HG03135 (cell line): ENCODE measurements around the gene TMCC1.
"Not testable (repeated sequence)": the region's sequence is repeated elsewhere in the genome, so short reads cannot be mapped to it uniquely, and the experiment has no call there.

Source experiments
- ATAC-seq: cut with Tn5 transposase; IDR thresholded peaks from one replicate; pipeline ENCODE4 v1.9.1; 2021; ENCODE audit warnings: mild to moderate bottlenecking, moderate library complexity; ENCODE audit not compliant: unreplicated experiment

Gene TMCC1

GRCh38 chr3:129777806-129778205 is 115.7 kb downstream of the TMCC1 start:
- ATAC-seq, result no peak

- no peak for ATAC-seq
Measured at GRCh38 chr3:129775870-129776269, 117.6 kb downstream of the TMCC1 start.

GRCh38 chr3:129773691-129774663 is 119.5 kb downstream of the TMCC1 start:
- no peak for ATAC-seq

DNA sequence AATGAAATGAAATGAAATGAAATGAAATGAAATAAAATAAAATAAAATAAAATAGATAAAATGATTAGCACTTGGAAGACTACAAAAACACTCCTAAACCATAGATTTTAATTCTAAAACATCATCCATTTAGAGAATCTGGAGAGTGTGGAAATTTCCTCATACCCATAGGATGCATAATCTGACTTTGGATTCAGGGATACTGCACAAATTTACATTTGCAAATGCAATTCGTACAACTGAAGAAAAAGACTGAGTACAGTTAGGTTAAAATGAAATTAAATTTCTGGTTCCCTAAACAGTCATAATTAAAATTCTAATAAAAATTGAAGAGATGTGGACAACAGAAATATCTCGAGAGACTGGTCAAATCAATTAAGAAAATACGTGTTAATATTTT is 122.9 kb downstream of the TMCC1 start:
- ATAC-seq, result no peak

GRCh38 chr3:129769616-129770015 is 123.9 kb downstream of the TMCC1 start:
- no peak for ATAC-seq

GRCh38 chr3:129768728-129769127 is 124.8 kb downstream of the TMCC1 start:
- no peak for ATAC-seq

DNA sequence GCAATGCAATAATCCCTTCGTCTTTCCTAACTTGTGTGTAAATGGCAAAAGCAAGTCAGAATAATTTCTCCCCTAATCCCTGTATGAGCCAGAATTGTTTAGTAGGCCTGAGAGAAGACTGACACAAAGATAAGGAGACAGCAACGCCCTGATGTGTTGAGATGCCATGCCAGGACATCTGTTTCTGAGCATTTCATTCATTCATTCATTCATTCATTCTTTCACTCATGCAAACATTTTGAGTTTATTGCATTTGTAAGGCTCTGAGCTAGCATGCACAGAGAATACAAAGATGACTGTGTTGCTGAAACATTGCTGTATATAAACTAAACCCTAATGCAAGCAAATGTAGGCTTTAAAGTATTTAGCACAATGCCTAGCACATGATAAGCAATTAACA is 127.4 kb downstream of the TMCC1 start:
- ATAC-seq, result no peak

- ATAC-seq, result no peak
Measured at GRCh38 chr3:129764090-129764489, 129.4 kb downstream of the TMCC1 start.

- ATAC-seq, result no peak
Measured at GRCh38 chr3:129758785-129759320, 134.7 kb downstream of the TMCC1 start.

- ATAC-seq, result no peak
Measured at GRCh38 chr3:129758306-129758705, 135.2 kb downstream of the TMCC1 start.

DNA sequence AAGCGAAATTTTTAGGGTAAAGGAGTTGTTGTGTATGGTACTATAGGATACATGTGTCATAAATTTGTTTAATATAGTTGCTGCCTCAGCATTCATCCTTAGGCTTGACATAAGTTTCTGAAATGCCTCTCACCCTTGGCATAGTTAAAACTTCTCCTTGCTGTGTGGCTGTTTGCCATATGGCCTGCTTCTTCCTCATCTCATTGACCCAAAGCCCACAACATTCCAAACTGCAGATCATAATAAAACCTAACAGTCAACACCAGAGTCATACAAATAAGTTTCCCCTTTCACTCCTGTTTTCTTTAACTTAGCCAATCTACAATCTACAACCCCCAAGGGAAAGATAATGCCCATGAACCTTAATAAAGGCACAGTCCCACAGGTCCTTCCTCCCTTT is 136.6 kb downstream of the TMCC1 start:
- no peak for ATAC-seq

GRCh38 chr3:129751105-129751504 is 142.4 kb downstream of the TMCC1 start:
- ATAC-seq, result not testable (repeated sequence)

- no peak for ATAC-seq
Measured at GRCh38 chr3:129749692-129750091, 143.8 kb downstream of the TMCC1 start.

DNA sequence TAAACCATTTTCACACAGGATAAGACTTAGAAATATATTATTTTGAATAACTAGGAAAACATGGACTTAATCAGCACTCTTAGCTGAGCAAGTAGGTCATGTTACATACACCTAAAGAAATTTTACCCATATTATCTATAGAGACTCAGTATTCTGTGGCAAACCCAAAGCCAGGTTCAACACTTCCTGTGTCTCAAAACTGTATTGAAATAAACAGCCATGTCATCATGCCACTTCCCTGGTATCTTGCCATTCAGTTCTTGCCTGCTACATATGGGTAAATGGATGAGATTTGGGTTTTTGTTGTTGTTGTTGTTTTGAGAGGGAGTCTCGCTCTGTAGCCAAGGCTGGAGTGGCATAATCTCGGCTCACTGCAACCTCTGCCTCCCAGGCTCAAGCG is 145.5 kb downstream of the TMCC1 start:
- no peak for ATAC-seq

DNA sequence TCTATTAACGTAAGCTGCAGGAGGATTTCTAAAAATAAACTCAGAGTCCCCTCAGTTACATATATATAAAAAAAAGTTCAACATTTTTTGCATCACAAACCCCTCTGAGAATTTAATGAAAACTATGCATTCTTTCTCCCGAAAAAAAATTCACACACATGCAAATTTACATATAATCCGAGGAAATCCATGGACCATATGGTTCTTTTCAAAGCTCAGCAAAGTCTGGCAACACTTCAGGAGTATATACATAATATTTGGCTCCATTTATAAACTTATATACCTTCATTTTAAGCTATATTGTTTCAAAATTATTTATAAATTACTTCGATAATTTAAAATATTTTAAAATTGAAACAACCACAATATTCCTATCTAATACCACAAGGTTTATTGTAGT is 146.4 kb downstream of the TMCC1 start:
- no peak for ATAC-seq

DNA sequence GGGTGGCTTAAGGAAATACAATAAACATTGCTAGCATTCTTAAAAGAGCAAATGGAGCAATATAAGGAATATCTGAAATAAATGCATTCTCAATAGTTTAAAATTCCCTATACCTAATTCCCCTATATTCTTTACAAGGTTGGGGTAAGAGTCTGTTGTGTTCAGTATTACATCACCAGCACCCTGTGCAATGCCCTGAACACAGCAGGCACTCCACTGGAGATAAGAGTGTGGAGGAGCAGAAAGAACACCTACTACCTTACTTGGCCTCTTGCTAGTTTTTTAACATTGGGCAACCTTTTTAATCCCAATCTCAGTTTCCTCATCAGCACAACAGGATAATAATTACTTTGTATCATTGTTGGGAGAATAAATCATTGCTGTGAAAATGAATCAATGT is 146.9 kb downstream of the TMCC1 start:
- ATAC-seq, result no peak

DNA sequence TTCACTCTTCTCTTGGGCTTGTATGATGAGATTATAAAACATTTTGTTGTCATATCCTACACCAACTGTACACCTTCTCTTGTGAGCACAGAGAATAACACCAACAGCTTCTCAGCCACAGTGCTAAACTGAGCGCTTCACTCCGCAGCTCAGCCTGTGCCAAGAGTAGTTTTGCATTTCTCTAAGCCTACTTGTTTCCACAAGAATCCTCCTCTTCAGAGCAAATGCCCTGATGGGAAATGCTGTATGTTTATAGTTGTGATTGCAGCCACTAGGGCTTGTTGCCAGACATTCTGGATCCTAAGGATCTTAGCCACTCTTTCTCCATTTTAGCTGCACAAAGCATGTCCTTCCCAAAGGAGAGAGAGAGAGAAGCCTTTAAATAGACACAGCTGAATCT is 148.3 kb downstream of the TMCC1 start:
- ATAC-seq, result no peak

DNA sequence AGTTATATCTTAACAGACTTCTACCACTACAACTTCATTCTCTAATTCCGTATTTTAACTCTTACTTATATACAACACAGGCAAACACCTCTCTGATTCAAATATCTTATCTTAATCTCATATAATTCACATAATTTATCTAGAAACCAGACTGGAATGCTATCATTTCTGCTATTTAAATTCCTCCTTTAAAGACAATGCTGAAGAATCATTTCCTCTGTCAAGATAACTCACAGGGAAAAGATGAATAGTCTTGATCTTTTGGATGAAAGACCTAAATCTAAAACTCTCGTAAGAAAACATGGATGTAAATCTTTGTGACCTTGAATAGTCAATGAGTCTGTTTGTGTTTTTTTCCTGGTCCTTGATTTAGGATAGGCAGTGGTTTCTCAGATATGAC is 151.7 kb downstream of the TMCC1 start:
- ATAC-seq, result no peak

DNA sequence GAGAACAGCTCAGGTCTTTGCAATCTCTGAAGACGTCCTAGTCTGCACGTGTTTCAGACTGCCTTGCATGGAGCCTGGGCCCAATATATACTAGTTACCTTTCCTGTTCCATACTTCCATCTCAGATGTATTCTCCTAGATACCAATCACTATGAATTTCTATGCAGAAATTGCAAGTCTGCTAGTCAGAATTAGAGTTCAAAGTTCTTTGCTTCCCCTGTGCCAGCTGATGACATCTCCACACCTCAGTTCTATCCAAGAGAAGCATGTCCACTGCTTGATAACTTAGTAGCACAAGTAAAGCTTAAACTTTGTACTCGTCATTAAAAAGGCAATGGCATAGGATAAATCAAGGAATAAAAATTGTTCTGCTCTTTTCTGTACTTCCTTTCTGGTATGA is 153.4 kb downstream of the TMCC1 start:
- ATAC-seq, result no peak

DNA sequence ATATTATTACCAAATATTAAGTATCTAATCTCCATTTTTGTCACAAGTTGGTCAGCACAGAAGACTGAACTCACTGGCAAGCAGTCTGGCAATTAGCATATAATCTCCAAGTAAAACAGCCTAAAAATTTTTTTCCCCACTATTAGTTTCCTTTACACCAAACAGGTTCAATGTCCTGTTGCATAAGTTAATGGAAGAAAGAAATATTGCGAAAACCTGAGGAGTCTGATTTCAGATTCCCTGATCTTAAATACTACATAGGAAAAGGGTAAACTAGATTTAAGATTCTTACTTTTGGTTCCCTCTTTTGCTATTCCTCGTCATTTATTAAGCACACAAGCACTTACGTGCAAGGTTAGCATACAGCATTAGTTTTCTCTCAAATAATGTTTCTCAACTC is 153.9 kb downstream of the TMCC1 start:
- no peak for ATAC-seq

- ATAC-seq, result no peak
Measured at GRCh38 chr3:129738172-129738571, 155.3 kb downstream of the TMCC1 start.

DNA sequence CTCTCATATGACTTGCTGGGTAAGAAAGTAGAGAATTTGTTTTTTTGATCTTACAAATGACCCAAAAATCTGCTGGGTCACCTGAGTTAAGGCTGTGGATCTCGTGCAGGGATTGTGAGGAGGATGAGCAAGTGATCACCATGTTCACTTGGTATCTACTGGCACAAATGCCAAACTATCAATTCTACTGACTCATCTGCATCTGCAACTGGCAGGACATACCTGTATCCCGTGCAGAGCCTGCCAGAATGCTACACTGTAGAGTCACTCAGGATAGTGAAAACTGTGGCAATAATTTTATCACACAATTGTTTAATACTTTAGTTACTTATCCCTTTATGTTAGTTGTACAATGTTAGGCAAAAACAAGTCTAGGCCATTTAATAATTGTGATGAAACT is 157.4 kb downstream of the TMCC1 start:
- ATAC-seq, result no peak
